ENCODE results near the gene SRBD1.
"Not testable (repeated sequence)": the region's sequence is repeated elsewhere in the genome, so short reads cannot be mapped to it uniquely, and the experiment has no call there.

Gene SRBD1

GRCh38 chr2:45426025-45426424 lies 185.0 kb downstream of the SRBD1 start:
- DNase-seq (ENCODE audit: low spot score) = not testable (repeated sequence)

GRCh38 chr2:45422921-45423320 lies 188.1 kb downstream of the SRBD1 start:
- no peak for DNase-seq (ENCODE audit: low spot score)

- no peak for DNase-seq (ENCODE audit: low spot score)
Measured at GRCh38 chr2:45418532-45418931, 192.5 kb downstream of the SRBD1 start.

GRCh38 chr2:45415534-45416123 lies 195.4 kb downstream of the SRBD1 start:
- DNase-seq (ENCODE audit: low spot score) = no peak

- no peak for DNase-seq (ENCODE audit: low spot score)
Measured at GRCh38 chr2:45412754-45413379, 198.2 kb downstream of the SRBD1 start.

- DNase-seq (ENCODE audit: low spot score) = no peak
Measured at GRCh38 chr2:45409677-45410076, 201.4 kb downstream of the SRBD1 start.

DNA sequence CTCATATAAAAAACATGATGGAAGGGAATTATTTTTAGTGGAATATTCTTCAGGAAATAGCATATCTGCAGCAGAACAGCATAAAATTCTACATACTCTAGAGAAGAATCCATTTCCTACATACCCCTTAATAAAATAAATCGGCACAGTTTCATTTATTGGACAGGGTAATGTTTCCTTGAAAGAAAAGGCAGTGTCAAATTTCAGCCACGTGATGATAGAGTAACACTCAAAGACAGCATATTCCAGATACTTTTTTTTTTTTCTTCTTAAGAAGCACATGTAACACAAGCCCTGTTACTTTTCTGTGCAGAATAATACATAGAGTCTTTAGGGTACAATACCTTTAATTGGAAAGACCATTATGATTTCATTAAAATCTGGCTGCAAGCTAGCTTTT lies 204.4 kb downstream of the SRBD1 start:
- no peak for DNase-seq (ENCODE audit: low spot score)

DNA sequence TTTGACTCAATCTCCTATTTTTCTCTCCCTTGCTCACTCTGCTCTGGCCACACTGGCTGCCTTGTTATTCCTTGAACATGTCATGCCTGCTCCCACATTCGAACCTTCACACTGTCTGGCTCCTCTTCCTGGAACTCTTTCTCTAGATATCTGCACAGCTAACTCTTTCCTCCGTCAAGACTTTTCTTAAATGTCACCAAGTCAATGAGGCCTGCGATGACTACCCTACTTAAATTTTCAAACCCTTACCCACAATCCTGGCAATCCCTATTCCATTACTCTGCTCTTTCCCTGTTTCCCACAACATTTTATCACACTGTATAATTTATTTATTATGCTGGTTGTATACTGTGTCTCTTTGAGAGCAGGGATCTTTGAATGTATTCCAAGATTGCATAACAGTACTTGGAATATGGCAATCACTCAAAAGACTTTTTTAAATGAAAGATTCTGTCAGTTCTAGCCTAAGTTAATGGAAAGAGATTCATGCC lies 206.2 kb downstream of the SRBD1 start:
- DNase-seq (ENCODE audit: low spot score) = no peak

DNA sequence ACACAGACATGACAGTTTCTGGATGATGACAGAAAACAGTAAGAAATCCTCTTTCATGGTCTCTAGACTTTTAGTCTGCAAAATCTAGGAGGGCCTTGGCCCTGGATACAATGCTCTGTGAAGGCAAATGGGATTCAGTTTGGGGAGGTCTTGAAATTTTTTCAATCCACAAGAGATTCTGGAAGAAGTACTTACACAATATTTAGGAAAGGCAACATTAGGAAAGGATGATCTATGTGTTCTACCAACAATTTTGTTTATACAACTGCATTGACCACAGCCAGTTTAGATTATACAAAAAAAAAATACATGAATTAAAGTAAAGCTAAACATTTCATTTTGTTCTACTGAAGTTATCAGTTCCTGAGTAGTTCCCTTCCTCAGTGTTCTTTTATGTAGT lies 208.0 kb downstream of the SRBD1 start:
- no peak for DNase-seq (ENCODE audit: low spot score)

GRCh38 chr2:45401431-45401922 lies 209.6 kb downstream of the SRBD1 start:
- DNase-seq (ENCODE audit: low spot score) = no peak

DNA sequence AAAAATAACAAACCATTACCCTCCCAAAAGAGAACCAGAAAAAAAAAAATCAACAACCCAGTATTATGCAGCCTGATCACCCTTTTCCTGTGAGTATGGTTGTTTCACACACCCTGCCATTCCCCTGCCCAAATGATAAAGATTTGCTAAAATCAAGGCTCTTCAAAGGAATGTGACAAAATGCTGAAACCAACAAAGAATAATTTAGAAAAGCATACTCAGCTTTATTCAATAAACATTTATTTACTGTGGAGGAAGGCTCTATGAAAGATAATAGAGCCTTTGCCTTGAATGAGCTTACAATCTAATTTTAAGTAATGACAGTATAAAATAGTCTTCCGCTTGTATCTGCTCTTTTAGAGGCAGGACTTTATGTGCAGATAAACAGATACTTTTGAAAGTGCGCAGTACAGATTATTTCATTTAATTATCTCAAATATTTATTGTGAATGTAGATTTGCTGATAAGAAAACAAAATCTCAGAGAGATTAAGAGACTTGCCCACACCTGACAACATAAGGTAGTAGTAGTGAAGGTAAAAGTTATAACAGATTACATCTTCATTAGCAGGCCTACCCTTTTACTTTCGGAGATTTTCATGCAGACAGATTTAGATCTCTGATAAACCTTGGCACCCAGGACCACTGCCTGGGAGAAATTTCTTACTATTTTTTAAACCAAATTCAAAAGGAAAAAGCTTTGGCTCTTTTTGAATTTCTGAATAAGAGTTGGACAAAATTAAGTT lies 211.9 kb downstream of the SRBD1 start:
- no peak for DNase-seq (ENCODE audit: low spot score)

DNA sequence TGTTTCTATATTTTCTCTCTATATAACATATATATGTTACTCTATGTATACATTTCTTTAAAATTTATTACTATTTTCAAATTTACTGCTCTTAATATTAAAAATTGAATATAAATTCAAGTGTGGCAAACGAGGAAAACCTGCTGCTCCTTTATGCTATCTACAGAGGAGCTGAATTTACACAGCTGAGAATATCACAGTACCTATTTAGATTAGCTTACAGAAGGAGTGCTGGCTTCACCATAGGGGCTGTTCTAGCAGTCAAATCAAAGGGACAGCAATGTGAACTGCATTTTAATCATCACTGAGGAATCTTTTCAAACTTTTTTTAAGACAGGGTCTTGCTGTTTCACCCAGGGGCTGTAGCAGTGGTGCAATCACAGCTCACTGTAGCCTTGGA lies 213.8 kb downstream of the SRBD1 start:
- DNase-seq (ENCODE audit: low spot score) = no peak

- no peak for DNase-seq (ENCODE audit: low spot score)
Measured at GRCh38 chr2:45396671-45397070, 214.4 kb downstream of the SRBD1 start.

- DNase-seq (ENCODE audit: low spot score) = no peak
Measured at GRCh38 chr2:45394842-45395241, 216.2 kb downstream of the SRBD1 start.

DNA sequence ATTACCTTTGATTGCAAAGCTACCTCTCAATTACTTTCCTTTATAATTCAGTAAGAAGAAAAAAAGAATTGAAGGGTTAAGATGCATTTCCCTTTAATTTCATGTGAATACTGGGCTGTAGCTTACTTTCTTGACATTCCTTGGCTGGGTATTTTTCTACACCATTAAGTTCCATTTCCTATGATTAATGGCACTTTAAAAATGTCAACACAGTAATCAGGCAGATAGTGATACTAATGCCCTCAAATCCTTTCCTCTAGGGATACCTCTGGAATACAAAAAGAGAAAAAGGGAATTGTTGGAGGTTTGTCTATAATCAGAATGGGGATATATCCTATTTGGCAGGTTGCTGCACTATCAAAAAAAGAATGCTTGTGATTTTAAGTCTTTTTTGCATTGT lies 216.9 kb downstream of the SRBD1 start:
- no peak for DNase-seq (ENCODE audit: low spot score)

- DNase-seq (ENCODE audit: low spot score) = no peak
Measured at GRCh38 chr2:45391866-45392265, 219.2 kb downstream of the SRBD1 start.

GRCh38 chr2:45390861-45391260 lies 220.2 kb downstream of the SRBD1 start:
- no peak for DNase-seq (ENCODE audit: low spot score)

DNA sequence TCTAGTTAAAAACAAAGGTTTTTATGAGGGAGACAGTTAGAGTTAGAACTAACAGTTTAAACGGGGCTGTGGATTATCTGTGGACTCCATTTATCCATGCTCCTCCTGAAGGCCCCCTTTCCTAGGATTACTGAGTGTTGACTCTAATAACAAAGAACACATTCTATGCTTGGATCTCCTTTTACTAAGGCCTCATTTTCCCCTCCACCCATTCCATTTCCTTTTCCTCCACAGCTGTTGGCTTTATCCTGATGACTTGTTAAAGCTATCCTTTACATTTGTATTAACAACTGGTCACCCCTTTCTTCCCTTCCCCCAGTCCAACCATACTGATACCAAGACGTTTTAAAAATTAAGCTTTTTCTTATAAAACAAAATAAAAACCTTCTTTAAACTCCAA lies 220.6 kb downstream of the SRBD1 start:
- DNase-seq (ENCODE audit: low spot score) = no peak

DNA sequence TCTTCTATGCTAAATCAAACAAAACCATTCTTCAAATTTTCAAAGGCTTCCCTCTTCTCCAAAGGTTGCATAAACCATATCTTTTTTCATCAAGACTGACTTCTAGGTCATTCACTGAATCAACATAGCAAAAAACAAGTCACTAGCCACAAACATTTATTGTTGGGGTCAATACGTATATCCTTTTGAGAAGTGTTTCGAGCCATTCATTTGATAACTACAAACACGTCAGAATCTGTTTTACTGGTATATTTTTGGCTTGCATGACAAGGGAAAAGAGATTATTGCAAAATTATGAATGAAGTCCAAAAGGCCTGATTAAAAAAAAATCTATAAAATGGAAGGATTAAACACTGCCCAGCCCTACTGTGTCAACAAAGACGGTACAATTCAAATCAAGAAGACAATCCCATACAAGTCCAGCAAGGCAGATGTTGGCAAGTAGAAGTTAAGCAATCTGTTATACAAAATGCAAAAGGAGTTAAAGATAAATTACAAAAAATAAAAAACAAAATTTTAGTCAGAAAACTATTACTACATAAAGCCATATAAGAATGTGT lies 222.4 kb downstream of the SRBD1 start:
- no peak for DNase-seq (ENCODE audit: low spot score)

GRCh38 chr2:45382744-45383143 lies 228.3 kb downstream of the SRBD1 start:
- DNase-seq (ENCODE audit: low spot score) = no peak

- DNase-seq (ENCODE audit: low spot score) = no peak
Measured at GRCh38 chr2:45380131-45380836, 230.8 kb downstream of the SRBD1 start.

GRCh38 chr2:45379399-45380087 lies 231.5 kb downstream of the SRBD1 start:
- DNase-seq (ENCODE audit: low spot score) = no peak

All from hematopoietic multipotent progenitor cell treated with erythropoietin and hydrocortisone succinate and interleukin-3 and kit ligand, for 17 days (in vitro differentiated cells).